ENCODE results near the gene ARFGEF2.
"Not testable (repeated sequence)": the region's sequence is repeated elsewhere in the genome, so short reads cannot be mapped to it uniquely, and the experiment has no call there.

The ARFGEF2 gene

GRCh38 chr20:48923149-48923718, 1.7 kb downstream of the ARFGEF2 start:
- Mint-ChIP-seq H3K4me1 (peaks cover 51% of the 10 kb centered on the region), H3K27ac (ENCODE audit: low read depth) (peak overlapping the region; percentile 92), H3K4me3 (no peak overlapping the region), H3K9me3 (no peaks in the 10 kb centered on the region), H3K36me3 (ENCODE audit: insufficient read depth) (peaks cover 16% of the 10 kb centered on the region), H3K27me3 (no peaks in the 10 kb centered on the region)
- no peak for ATAC-seq (replicated peaks; ENCODE audit: extremely low read depth, poor library complexity, severe bottlenecking)
- no peak for DNase-seq (ENCODE audit: low spot score in 2 of 2)

GRCh38 chr20:48924756-48925109, 3.2 kb downstream of the ARFGEF2 start:
- Mint-ChIP-seq H3K9me3 (no peaks in the 10 kb centered on the region), H3K36me3 (ENCODE audit: insufficient read depth) (peaks cover 16% of the 10 kb centered on the region), H3K27ac (ENCODE audit: low read depth) (no peak overlapping the region), H3K4me1 (peaks cover 51% of the 10 kb centered on the region), H3K27me3 (no peaks in the 10 kb centered on the region), H3K4me3 (no peak overlapping the region)
- ATAC-seq (replicated peaks; ENCODE audit: extremely low read depth, poor library complexity, severe bottlenecking): no peak
- DNase-seq (ENCODE audit: low spot score in 2 of 2): no peak

- Mint-ChIP-seq H3K36me3 (ENCODE audit: insufficient read depth) (peaks cover 10% of the 10 kb centered on the region), H3K27ac (ENCODE audit: low read depth) (no peak overlapping the region)
Observed at GRCh38 chr20:48926267-48926666, 4.8 kb downstream of the ARFGEF2 start.

GRCh38 chr20:48926821-48927220, 5.3 kb downstream of the ARFGEF2 start:
- ATAC-seq (replicated peaks; ENCODE audit: extremely low read depth, poor library complexity, severe bottlenecking): no peak
- H3K9me3 Mint-ChIP-seq: no peaks in the 10 kb centered on the region
- no peak overlapping the region for H3K4me3 Mint-ChIP-seq
- peaks cover 9% of the 10 kb centered on the region for H3K36me3 Mint-ChIP-seq (ENCODE audit: insufficient read depth)
- peaks cover 35% of the 10 kb centered on the region for H3K4me1 Mint-ChIP-seq
- H3K27me3 Mint-ChIP-seq: no peaks in the 10 kb centered on the region
- DNase-seq (ENCODE audit: low spot score in 2 of 2): no peak
- peak overlapping the region; percentile 23 for H3K27ac Mint-ChIP-seq (ENCODE audit: low read depth)

More at GRCh38 chr20:48926267-48926666, 4.8 kb downstream of the ARFGEF2 start:
- Mint-ChIP-seq H3K9me3 (no peaks in the 10 kb centered on the region), H3K27me3 (no peaks in the 10 kb centered on the region), H3K4me3 (no peak overlapping the region), H3K4me1 (peaks cover 38% of the 10 kb centered on the region)
- DNase-seq (ENCODE audit: low spot score in 2 of 2) (no peak), ATAC-seq (replicated peaks; ENCODE audit: extremely low read depth, poor library complexity, severe bottlenecking) (no peak)

- ATAC-seq (replicated peaks; ENCODE audit: extremely low read depth, poor library complexity, severe bottlenecking): no peak
- H3K36me3 Mint-ChIP-seq (ENCODE audit: insufficient read depth): peaks cover 2% of the 10 kb centered on the region
- H3K27me3 Mint-ChIP-seq: no peaks in the 10 kb centered on the region
- no peak for DNase-seq (ENCODE audit: low spot score in 2 of 2)
- no peak overlapping the region for H3K4me3 Mint-ChIP-seq
- peaks cover 15% of the 10 kb centered on the region for H3K4me1 Mint-ChIP-seq
- H3K9me3 Mint-ChIP-seq: no peaks in the 10 kb centered on the region
- no peak overlapping the region for H3K27ac Mint-ChIP-seq (ENCODE audit: low read depth)
Observed at GRCh38 chr20:48928832-48929725, 7.6 kb downstream of the ARFGEF2 start.

DNA sequence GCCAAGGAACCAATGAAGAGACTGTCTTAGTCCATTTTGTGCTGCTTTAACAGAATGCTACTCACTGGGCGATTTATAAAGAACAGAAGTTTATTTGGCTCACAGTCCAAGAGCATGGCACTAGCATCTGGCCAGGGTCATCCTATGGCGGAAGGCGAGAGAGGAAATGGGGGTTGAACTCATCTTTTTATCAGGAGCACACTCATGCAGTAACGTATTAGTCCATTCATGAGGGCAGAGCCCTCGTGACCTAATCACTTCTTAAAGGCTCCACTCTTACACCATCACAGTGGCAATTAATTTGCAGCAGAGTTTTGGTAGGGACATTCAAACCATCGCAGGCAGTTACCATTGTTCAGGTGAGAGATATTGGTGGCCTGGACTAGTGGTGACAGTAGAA, 8.5 kb downstream of the ARFGEF2 start:
- Mint-ChIP-seq H3K9me3 (no peaks in the 10 kb centered on the region), H3K4me3 (no peak overlapping the region), H3K27ac (ENCODE audit: low read depth) (no peak overlapping the region), H3K27me3 (no peaks in the 10 kb centered on the region), H3K4me1 (peaks cover 16% of the 10 kb centered on the region), H3K36me3 (ENCODE audit: insufficient read depth) (peaks cover 2% of the 10 kb centered on the region)
- DNase-seq (ENCODE audit: low spot score in 2 of 2) (no peak), ATAC-seq (replicated peaks; ENCODE audit: extremely low read depth, poor library complexity, severe bottlenecking) (no peak)

DNA sequence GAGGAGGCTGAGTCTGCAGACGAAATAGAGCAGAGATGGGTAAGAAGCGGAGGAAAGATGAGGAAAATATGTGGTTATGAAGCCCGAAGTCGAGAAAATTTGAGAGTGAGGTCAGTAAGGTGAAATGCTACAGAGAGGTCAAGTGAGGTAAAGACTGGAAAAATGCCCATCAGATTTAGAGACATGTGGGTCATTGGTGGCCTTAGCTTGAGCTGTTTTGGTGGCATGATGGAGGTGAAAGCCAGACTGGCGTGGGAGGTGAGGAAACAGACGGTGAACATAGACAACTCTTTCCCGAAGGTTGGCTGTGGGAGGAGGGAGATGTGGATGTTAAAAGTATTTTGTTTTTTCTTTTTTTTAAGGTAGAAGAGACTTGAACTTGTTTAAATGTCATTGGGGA, 9.4 kb downstream of the ARFGEF2 start:
- Mint-ChIP-seq H3K36me3 (ENCODE audit: insufficient read depth) (peaks cover 2% of the 10 kb centered on the region), H3K27ac (ENCODE audit: low read depth) (no peak overlapping the region), H3K4me1 (peaks cover 16% of the 10 kb centered on the region), H3K9me3 (no peaks in the 10 kb centered on the region), H3K4me3 (no peak overlapping the region), H3K27me3 (no peaks in the 10 kb centered on the region)
- DNase-seq (ENCODE audit: low spot score in 2 of 2) (no peak), ATAC-seq (replicated peaks; ENCODE audit: extremely low read depth, poor library complexity, severe bottlenecking) (no peak)

- H3K4me1 Mint-ChIP-seq: peaks cover 14% of the 10 kb centered on the region
- no peak overlapping the region for H3K4me3 Mint-ChIP-seq
- no peak for ATAC-seq (replicated peaks; ENCODE audit: extremely low read depth, poor library complexity, severe bottlenecking)
- H3K27ac Mint-ChIP-seq (ENCODE audit: low read depth): no peak overlapping the region
- no peak for DNase-seq (ENCODE audit: low spot score in 2 of 2)
- peaks cover 1% of the 10 kb centered on the region for H3K36me3 Mint-ChIP-seq (ENCODE audit: insufficient read depth)
- H3K27me3 Mint-ChIP-seq: no peaks in the 10 kb centered on the region
- H3K9me3 Mint-ChIP-seq: no peaks in the 10 kb centered on the region
Observed at GRCh38 chr20:48931527-48932374, 10.2 kb downstream of the ARFGEF2 start.

DNA sequence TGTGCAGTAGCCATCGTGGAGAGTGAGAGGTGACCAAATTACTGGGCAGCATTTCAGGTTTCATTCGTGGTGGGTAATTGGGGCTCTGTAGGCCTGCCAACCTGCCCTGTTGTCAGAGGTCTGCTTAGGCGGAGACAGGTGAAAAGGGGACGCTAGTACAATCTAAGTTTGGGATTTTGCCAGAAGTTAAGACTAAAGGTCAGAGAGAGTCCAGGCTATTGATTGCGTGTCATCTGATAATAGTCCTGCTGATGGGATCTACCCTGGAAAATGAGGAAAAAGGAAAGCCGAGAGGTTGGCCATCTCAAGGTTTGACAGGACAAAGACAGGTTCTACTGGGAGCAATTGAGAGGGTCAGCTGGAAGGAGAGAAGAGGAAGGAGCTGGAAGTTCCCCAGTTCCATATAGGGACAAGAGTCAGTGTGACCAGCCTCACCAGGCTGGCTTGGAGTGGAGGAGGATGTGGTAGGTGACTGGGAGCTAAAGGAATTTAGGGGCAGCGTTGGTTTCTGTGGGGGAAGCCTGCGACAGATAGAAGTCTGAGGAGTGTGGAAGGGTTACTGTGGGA, 10.9 kb downstream of the ARFGEF2 start:
- Mint-ChIP-seq H3K27me3 (no peaks in the 10 kb centered on the region), H3K4me3 (no peak overlapping the region), H3K4me1 (peaks cover 18% of the 10 kb centered on the region), H3K9me3 (no peaks in the 10 kb centered on the region), H3K27ac (ENCODE audit: low read depth) (no peak overlapping the region), H3K36me3 (ENCODE audit: insufficient read depth) (peaks cover 4% of the 10 kb centered on the region)
- DNase-seq (ENCODE audit: low spot score in 2 of 2) (no peak), ATAC-seq (replicated peaks; ENCODE audit: extremely low read depth, poor library complexity, severe bottlenecking) (no peak)

- ATAC-seq (replicated peaks; ENCODE audit: extremely low read depth, poor library complexity, severe bottlenecking) (no peak), DNase-seq (ENCODE audit: low spot score in 2 of 2) (no peak)
- Mint-ChIP-seq H3K4me1 (peaks cover 18% of the 10 kb centered on the region), H3K27ac (ENCODE audit: low read depth) (no peak overlapping the region), H3K4me3 (no peak overlapping the region), H3K27me3 (no peaks in the 10 kb centered on the region), H3K36me3 (ENCODE audit: insufficient read depth) (peaks cover 4% of the 10 kb centered on the region), H3K9me3 (no peaks in the 10 kb centered on the region)
Observed at GRCh38 chr20:48933017-48933766, 11.7 kb downstream of the ARFGEF2 start.

GRCh38 chr20:48934273-48934877, 12.9 kb downstream of the ARFGEF2 start:
- not testable (repeated sequence) for ATAC-seq (replicated peaks; ENCODE audit: extremely low read depth, poor library complexity, severe bottlenecking); H3K36me3 Mint-ChIP-seq (ENCODE audit: insufficient read depth); H3K9me3 Mint-ChIP-seq; DNase-seq (ENCODE audit: low spot score in 2 of 2); H3K27me3 Mint-ChIP-seq; H3K4me3 Mint-ChIP-seq
- peak overlapping the region; percentile 81 for H3K27ac Mint-ChIP-seq (ENCODE audit: low read depth)
- H3K4me1 Mint-ChIP-seq: peaks cover 18% of the 10 kb centered on the region
